GM19463 (cell line): ENCODE results near the gene PLA2G2D.

Source experiments
- ATAC-seq: cut with Tn5 transposase; IDR thresholded peaks from one replicate; pipeline ENCODE4 v1.9.1; 2021; ENCODE audit warnings: mild to moderate bottlenecking, moderate library complexity; ENCODE audit not compliant: unreplicated experiment

Gene PLA2G2D, protein sequence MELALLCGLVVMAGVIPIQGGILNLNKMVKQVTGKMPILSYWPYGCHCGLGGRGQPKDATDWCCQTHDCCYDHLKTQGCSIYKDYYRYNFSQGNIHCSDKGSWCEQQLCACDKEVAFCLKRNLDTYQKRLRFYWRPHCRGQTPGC

DNA sequence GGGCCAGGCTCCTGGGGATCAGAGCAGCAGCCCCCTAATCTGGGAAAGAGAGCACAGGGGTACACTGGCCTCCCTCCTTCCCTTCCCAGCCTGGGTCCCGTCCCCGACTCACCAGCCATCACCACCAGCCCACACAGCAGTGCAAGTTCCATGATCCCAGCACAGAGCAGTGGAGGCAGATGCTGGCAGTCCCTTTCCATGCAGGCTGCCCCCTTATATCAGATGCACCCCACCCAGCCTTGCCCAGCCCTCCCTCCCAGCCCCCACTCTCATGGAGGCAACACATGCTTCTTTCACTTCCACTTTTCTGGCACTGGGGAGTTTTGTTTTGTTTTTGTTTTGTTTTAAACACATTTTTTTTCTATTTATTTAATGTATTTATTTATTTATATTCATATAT is at the start of gene PLA2G2D:
PLA2G2D (minus strand) TSS at position 190 of the 400 bp plus-strand sequence; CDS start at position 152, 38 bp downstream.
- no peak for ATAC-seq

DNA sequence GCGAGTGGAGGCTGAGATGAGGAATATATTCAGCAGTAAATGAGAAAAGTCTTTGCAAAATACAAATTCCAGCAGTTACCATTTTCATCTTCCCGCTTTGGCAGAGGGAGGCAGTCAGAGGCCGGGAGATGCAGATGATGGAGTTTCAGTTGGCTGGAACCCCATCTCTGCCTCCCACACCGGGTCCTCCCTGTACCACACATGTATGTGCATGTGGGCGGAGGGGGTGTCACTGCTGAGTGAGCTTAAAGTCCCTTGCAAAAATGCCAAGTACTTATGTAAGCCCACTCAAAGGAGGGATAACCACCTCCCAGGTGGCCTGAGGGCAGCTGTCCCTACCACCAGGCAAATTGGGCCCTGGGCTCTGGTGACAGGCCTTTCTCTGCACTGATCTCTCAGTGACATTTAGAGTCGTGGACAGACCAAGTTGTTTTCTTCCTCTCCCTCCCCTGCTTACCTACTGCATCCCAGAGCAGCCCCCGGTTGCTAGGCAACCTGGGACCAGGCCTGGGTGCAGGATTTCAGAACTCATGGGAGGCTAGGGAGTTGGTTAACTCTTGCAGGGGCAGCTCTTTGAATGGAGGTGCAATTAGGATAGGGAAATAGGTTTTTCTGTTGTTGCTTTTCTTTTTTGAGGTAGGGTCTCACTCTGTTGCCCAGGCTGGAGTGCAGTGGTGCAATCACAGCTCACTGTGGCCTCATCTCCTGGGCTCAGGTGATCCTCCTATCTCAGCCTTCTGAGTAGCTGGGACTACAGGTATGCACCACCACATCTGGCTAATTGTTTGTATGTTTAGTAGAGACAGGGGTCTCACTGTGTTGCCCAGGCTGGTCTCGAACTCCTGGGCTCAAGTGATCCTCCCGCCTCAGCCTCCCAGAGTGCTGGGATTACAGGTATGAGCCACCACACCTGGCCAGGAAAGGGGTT is 49.5 kb upstream of the PLA2G2D start:
- no peak for ATAC-seq

DNA sequence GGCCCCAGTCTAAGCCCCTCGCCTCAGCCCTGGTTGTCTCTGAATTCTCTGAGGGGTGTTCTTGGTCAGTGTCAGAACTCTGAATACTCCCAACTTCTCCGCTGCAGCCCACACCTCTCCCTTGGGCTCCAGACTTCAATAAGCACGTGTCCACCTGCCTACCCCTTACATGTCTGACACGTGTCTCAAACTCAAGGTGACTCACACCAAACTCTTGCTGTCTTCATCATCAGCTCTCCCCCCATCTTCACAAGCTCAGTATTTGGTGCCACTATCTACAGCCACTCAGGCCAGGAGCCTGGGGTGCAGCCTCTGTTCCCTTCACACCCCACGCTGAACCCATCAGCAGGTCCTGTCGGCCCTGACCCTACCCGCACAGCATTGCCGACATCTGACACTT is 47.8 kb upstream of the PLA2G2D start:
- ATAC-seq: no peak

DNA sequence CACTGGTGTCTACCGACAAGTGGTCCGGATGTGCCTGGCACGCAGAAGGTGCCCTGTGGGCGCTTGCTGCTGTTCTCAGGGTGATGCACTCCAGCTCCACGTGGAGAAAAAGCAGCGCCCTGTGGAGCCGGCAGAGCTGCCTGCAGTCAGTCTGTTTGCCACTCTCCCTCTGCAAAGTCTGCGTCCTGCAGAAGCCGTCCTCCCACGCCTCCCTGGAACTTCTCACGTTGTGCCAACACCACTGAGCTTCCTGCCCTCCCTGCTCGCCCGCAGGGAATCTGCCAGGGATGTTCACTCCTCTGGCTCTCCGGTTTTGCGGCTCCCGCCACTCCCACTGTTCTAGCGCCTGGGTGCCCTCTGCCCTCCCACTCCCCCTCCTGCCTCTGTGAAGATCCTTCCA is 46.7 kb upstream of the PLA2G2D start:
- no peak for ATAC-seq

DNA sequence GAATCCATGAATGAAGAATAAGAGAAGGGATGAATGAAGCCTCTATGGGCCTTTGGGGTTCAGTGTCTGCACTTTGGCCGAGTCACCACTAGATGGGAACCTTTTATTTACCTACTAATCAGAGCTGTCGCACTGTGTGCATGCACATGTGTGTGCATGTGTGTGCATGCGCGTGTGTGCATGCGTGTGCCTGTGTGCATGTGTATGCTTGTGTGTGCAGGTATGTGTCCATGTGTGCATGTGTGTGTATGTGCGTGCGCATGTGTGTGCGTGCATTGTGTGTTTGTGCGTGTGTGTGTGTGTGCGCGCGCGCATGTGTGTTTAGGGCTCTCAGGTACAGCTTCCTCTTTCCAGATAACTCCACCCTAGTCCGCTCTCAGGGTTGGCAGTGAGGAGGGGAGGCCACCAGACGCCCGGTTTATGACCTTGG is 46.2 kb upstream of the PLA2G2D start:
- no peak for ATAC-seq

DNA sequence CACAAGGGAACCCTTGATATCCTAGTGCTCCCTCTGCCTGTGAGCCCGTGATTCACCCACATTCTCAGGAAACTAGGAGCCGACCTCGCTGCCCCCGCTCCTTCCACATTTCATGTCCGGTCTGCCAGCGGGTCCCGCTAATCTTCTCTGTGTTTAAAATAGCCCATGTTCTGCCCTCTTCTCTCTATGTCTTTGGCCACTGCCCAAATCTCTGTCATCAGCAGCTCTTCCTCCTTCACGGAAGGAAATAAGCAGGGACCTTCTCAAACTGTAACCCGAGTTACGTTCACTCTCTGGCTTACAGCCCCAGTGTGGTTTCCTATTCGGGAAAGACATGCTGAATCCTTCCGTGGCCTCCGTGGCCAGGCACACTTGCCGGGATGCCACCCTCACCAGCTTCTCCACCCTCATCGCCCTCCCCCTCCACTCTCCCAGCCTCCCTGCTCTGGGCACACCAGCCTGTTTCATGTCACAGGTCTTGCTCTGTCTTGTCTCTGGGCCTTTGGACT is 45.4 kb upstream of the PLA2G2D start:
- no peak for ATAC-seq

DNA sequence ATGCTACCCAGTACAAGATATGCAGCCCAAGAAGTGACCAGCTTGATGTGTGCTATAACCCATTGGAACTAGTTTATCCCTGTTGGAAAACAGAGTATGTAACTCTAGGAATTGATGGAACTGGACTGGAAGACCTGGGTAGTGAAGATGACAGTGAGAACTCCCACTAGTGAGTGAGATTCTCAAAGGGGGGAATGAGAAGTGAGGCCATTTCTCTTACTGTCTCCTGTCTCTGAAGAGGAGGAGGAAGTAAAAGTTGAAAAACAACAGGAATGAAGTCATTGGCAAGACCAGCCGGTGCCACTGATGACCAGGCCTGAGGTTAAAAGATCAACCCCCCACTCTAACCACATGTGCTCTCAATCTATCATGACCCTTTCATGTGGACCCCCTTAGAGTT is 40.7 kb upstream of the PLA2G2D start:
- no peak for ATAC-seq

DNA sequence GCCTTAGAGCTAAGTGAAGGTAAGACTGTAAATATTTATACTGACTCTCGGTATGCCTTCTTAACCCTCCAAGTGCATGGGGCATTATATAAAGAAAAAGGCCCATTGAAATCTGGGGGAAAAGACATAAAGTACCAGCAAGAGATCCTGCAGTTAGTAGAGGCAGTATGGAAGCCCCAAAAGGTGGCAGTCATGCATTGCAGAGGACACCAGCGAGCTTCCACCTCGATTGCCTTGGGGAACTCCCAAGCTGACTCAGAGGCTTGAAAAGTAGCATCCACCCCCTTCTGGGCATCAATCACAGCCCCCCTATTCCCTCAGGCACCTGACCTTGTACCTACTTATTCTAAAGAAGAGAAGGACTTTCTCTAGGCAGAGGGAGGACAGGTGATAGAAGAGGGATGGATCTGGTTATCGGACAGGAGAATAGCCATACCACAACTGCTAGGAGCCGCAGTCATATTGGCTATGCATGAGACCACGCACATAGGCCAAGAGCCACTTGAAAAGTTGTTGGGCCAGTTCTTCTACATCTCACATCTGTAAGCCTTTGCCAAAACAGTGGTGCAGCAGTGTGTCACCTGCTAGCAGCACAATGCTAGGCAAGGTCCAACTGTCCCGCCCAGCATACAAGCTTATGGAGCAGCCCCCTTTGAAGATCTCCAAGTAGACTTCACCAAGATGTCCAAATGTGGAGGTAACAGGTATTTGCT is 39.2 kb upstream of the PLA2G2D start:
- no peak for ATAC-seq

DNA sequence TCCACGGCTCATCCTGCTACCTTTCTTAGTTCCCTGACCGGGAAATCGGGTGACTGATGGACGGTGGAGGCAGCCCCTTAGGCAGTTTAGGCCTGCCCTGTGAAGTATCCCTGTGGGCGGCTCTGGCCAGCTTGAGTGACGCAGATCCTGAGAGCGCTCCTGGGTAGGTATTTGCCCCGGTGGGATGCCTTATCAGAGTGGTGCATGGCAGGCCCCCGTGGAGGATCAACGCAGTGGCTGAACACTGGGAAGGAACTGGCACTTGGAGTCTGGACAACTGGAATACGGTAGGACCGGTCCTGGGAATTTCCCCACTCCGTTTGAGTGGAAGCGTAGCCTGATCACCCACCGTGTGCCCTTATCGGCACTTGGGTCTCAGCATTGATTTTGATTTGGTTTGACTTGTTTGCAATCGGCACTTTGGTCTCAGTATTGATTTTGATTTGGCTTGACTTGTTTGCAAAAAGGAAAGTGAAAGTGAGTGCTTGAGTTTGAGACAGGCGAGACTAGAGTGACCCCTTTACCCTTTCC is 35.0 kb upstream of the PLA2G2D start:
- ATAC-seq: no peak

DNA sequence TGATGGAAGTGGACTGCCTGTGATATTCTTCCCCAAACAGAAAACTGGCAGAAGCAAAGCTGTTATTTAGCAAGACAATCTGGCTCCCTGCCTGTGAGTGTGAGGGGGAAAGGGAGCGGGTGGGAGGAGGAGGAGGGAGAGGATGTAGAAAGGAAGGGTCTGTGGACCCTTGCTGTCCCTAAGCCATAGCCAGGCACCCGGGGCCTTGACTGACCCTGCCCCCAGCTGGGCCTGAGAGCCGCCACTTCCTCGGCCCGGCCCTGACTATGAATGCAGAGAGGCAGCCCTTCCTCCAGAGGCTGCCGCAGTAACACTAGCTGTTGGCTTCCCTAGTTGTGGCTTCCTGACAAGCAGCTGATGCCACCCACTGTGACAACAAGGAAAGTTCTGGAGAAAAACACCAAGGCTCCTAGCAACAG is 33.7 kb upstream of the PLA2G2D start:
- no peak for ATAC-seq

DNA sequence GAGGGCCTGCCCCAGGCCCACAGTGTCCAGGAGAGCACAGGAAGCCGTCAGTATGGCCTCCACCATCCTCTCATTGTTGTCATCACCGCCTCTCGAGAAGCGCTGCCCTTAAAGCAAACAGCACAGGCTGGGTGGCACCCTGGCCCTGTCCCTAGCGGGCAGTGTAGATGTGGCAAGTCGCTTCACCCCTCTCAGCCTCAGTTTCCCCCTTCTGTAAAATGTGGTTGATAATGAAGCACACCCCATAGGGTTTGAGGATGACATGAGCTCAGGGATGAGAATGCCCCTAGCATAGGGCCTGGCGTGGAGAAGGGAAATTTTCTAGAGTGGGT is 33.2 kb upstream of the PLA2G2D start:
- ATAC-seq: no peak

DNA sequence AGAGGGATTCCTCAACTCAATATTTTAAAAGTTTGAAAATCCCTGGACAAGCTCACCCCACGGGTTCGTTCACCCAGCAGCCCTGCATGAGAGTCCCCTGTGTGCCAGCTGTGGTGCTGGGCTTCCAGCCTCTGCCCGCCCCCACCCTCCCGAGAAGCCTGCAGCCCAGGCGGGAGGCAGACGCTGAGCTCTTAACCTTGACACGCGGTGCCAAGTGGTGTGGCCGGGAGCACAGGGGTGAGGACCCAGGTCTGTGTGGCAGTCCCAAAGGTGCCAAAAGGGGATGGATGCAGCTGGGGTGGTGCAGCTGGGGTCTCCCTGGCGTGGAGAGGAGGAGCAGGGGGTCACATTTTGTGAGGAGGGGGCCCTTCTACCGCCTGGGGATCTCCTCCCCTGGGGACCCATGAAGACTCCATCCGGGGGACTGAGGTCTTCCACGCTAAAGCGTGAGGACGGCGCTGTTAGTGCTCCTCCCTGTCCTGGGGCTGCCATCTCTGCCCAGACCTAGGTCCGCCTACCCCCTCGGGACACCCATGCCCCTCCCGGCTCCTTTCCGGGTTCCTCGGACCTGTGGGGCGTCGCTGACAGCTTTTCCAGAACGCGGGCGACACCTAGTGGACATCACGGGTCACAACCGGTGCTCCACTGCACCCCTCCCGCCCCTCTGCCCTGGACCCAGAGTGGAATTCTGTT is 32.7 kb upstream of the PLA2G2D start:
- ATAC-seq: peak; percentile 60

DNA sequence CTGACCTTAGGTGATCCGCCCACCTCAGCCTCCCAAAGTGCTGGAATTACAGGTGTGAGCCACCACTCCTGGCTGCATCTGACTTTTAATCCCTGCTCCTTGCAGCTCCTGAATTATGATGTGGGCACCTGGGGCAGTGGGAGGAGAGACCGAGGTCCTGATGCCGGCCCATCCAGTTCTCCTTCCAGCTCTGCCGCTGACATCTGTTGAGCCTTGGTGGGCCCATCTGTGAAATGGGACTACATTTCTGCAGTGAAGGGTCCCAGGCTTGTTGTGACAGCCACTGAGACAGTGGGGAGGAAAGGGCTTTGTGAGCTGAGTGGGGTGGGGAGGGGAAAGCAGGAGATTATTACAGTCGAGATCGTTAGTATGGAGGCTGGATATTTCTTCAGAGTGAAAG is 31.6 kb upstream of the PLA2G2D start:
- ATAC-seq: no peak

DNA sequence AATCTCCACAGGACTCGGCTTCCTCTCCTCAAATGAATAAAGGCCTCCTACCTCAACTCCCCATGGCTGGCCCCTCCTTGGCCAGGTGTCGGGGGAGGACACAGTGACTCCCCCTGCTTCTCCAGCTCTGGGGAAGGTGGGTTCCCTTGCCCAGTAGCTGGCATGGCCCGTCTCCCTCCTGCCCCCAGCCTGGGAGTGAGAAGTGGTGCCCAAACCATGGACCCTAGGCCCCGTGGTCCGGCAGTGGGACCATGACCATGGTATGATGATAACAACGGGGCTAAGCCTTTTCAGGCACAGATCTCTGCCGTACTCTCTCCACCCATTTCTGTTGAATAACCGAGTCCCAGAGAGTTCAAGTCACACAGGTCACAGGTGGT is 31.0 kb upstream of the PLA2G2D start:
- no peak for ATAC-seq

DNA sequence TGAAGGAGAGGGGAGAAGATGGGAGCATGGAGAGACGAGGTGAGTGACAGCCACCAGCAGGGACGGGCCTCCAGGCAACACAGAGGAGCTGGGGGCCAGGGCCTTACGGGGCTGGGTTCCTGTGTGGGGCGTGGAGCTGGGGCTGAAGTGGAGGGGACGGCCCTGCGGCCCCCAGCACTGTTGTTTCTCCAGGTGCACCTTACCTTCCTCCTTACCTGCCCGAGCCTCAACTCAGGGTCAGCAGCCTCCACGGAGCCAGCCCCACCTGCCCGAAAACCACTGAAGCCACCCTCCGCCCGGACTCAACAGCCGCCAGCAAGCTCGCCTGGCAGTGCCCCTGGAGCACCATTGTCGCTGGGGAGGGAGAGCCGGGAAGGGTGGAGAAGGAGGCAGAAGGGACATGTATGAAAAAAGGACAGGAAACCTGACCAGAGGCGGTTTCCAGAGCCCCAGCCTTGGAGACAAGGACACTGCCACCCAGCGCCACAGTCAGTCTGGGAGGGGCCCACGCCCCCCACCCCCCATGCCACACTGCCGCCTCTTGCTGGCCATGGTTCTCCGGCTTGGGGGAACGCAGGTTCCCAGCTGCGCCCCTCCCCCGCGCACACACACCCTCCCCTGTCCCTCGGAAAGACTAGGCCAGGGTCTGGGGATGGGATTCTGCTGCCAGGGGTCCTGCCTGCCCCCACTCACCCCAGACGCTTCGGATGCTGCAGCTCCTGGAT is 30.4 kb upstream of the PLA2G2D start:
- no peak for ATAC-seq

DNA sequence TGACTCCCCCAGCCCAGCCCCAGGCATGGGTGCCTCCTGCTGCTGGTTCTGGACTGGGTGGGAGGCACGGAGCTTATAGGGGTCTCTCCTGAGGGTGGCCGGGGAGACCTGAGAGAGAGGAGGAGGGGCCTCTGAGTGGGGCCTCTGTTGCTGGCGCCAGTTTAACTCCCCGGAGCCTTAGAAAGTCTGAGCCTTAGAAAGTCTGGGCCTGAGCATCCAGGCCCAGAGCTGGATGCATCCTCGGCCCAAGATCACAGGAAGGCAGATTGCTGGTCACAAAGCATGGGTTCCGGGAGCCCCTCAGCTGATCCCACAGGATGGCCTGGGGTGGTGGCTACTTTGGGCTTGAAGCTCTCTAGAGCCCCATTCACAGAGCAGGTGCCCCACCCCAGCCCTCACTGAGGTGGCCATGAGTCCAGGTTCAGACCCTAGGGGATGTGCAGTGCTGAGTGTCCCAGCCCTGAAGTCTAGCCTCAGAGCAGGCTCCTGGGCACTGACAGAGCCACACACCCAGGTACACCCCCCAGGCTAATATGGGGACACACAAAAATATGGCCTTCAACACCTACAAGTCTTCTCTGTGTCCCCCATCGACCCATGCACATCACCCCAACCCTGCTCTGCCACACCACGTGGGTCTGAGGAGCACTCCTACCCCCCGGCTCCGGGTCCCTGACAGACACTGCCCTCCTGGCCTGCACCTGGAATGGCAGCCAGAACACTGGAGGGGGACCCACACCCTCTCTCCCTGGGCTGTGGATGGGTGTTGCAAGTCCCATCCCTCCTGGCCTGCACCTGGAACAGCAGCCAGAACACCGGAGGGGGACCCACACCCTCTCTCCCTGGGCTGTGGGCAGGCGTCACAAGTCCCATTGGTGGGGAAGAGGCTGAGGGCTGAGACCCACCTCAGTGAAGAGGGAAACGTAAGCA is 29.5 kb upstream of the PLA2G2D start:
- no peak for ATAC-seq

DNA sequence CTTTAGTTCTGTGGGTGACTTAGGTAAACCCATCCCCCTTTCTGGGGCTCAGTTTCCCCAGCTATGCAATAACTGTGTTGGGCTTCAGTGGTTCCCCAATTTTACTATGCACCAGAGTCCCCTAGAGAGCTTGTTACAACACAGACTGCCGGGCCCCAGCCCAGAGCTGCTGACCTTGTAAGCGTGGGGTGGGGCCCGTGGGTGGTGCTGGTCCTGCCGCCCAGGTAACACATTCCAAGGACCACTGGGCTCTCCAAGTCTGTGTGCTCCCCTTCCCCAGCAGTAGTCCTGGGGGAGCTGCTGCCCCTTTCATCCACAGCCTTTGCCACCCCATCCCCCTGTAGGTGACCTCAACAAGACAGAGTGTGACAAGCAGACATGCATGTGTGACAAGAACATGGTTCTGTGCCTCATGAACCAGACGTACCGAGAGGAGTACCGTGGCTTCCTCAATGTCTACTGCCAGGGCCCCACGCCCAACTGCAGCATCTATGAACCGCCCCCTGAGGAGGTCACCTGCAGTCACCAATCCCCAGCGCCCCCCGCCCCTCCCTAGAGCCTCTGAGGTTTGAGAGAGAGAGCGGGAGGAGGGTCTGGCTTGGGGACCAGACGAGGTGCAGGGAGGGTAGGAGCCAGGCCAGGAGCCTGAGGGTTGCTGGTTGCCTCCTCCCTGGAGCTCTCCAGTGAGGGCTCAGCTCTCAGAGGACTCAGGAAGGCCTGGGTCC is 28.7 kb upstream of the PLA2G2D start:
- ATAC-seq: no peak

DNA sequence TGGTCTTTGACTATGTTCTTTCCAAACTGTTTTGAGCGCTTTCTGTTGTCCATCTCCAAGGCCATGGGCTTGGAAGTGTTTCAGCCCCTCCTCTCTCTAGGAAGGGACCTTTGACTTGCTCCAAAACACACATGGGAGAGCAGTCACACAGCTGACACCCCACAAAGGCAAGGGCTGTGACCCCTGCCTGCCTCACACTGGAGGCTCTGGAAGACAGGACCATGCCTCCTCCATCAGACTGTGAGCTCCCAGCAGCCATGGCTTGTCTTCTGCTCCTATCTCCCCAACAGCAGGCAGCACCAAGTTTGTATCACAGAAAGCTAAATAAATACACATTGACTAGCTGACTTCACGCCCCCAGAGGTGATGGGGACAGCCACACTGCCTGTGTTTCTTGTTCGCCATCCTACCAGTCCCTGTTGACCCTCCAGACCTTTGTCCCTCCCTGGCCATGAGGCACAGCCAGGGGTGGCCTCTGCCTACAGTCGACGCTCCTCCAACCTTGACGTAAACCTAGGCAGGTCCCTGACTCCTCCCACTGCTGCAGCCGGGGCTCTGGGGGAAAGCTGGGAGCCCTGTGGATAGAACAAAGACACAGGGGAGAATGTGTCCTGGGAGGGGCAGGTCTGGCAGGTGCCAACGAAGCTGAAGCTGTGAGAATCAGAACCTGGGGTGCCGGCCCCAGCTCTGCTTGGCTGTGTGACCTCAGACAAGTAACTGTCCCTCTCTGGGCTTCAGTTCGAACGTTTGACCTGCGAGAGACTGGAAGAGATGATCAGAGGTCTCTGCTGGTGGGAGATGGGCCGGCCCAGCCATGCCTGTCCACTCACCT is 24.6 kb upstream of the PLA2G2D start:
- ATAC-seq: no peak
